HCT116 (cell line): ENCODE results near the gene CAPN5. TPM values are rescaled to one million over a fixed set of nuclear protein-coding genes. Genes with fewer than 3 reads are reported as not detected.

Experiments used
- ATAC-seq: fragments of 200-7000 bp; cut with Tn5 transposase; 2 replicates; pipeline ENCODE4 v1.9.1; 2020; ENCODE audit warnings: mild to moderate bottlenecking, moderate library complexity
- BruUV-seq: library from RNA; stranded (reverse); fragments of 400-500 nt; replicated peaks from 2 replicates; lab custom pipeline; 2021; lab: Mats Ljungman, UMichigan
- CTCF ChIA-PET: fragments of 300-600 bp; sonication (Branson Sonifier 250); formaldehyde crosslinking; loops from one replicate; lab custom pipeline; 2021; ENCODE audit warnings: antibody characterized with exemption; lab: Charles Lee
- POLR2A ChIA-PET: fragments of 300-600, 350-600 bp; sonication (Branson Sonifier 250); formaldehyde crosslinking; loops from one replicate; lab custom pipeline; 2021; ENCODE audit warnings: antibody characterized with exemption; lab: Charles Lee
- RAD21 ChIA-PET, 2 experiments: fragments of 300-600 bp; sonication (Branson Sonifier 250); formaldehyde crosslinking; loops; one replicate each; lab custom pipeline; 2023; ENCODE audit warnings: low total read pairs in 2 of 2; ENCODE audit not compliant: uncharacterized antibody in 2 of 2, unreplicated experiment in 2 of 2, low non-redundant PET in 1 of 2; lab: Charles Lee
- DNase-seq: peaks from one replicate; pipeline ENCODE4 v3.0.0-alpha.2; 2010; ENCODE audit warnings: low read depth, low spot score
- H2AFZ ChIP-seq: fragments of 200-600 bp; shearing (Covaris generic), sonication (generic); 2 replicates; pipeline ENCODE4 v1.6.1; 2017; ENCODE audit warnings: low read depth, mixed run types, mixed read lengths, antibody characterized with exemption, low read length; ENCODE audit not compliant: poor library complexity, severe bottlenecking
- H3K27ac ChIP-seq: 2 replicates; pipeline ENCODE4 v1.5.1; 2012; ENCODE audit warnings: low read depth, low read length
- H3K27me3 ChIP-seq: fragments of 200-600 bp; sonication (generic); 2 replicates; pipeline ENCODE4 v1.6.1; 2016; ENCODE audit warnings: mixed run types, low read length, mixed read lengths; ENCODE audit not compliant: insufficient read depth
- H3K36me3 ChIP-seq, 2 experiments: fragments of 200-500 bp in 1 of 2; fragments of 200-600 bp in 1 of 2; sonication (Bioruptor generic) in 1 of 2; sonication (generic) in 1 of 2; 2 replicates each; pipeline versions ENCODE4 v1.5.1 to v1.6.1; 2014 to 2016; ENCODE audit warnings: low read length in 2 of 2, inconsistent platforms in 1 of 2, mixed read lengths in 1 of 2, mixed run types in 1 of 2; ENCODE audit not compliant: insufficient read depth in 2 of 2, control insufficient read depth in 1 of 2
- H3K4me1 ChIP-seq, 2 experiments: fragments of 200-600 bp in 1 of 2; sonication (generic) in 1 of 2; 2 replicates each; pipeline versions ENCODE4 v1.5.1 to v1.6.1; 2012 to 2017; ENCODE audit warnings: low read length in 2 of 2, inconsistent platforms in 1 of 2, mild to moderate bottlenecking in 1 of 2, mixed read lengths in 1 of 2, mixed run types in 1 of 2, moderate library complexity in 1 of 2; ENCODE audit not compliant: insufficient read depth in 2 of 2, control insufficient read depth in 1 of 2
- H3K4me2 ChIP-seq: fragments of 200-600 bp; sonication (generic); 2 replicates; pipeline ENCODE4 v1.6.1; 2017; ENCODE audit warnings: mixed run types, low read length, mixed read lengths
- H3K4me3 ChIP-seq, 2 experiments: fragments of 200-600 bp in 1 of 2; sonication (generic) in 1 of 2; replicated peaks in 1 of 2; 2 replicates each; pipeline ENCODE4 v1.5.1; 2011 to 2016; ENCODE audit warnings: low read length in 2 of 2, control low read depth in 1 of 2, low read depth in 1 of 2, mild to moderate bottlenecking in 1 of 2, mixed read lengths in 1 of 2, mixed run types in 1 of 2
- H3K79me2 ChIP-seq: fragments of 200-600 bp; sonication (generic); 2 replicates; pipeline ENCODE4 v1.6.1; 2017; ENCODE audit warnings: mild to moderate bottlenecking, mixed run types, low read length, moderate library complexity, mixed read lengths; ENCODE audit not compliant: insufficient read depth
- H3K9ac ChIP-seq: fragments of 200-600 bp; sonication (generic); 2 replicates; pipeline ENCODE4 v1.6.1; 2016; ENCODE audit warnings: low read length, mixed read lengths
- H3K9me2 ChIP-seq: fragments of 200-600 bp; sonication (generic), shearing (Covaris generic); 2 replicates; pipeline ENCODE4 v1.6.1; 2017; ENCODE audit warnings: mixed run types, mild to moderate bottlenecking, moderate library complexity; ENCODE audit not compliant: insufficient read depth
- H3K9me3 ChIP-seq, 2 experiments: fragments of 200-500 bp in 1 of 2; fragments of 200-600 bp in 1 of 2; sonication (Bioruptor generic) in 1 of 2; sonication (generic) in 1 of 2; 2 replicates each; pipeline ENCODE4 v1.6.1; 2014 to 2017; ENCODE audit warnings: low read length in 2 of 2, mixed read lengths in 2 of 2, inconsistent platforms in 1 of 2, low read depth in 1 of 2, mild to moderate bottlenecking in 1 of 2, mixed run types in 1 of 2, moderate library complexity in 1 of 2; ENCODE audit not compliant: control insufficient read depth in 1 of 2, insufficient read depth in 1 of 2
- H4K20me1 ChIP-seq: fragments of 200-600 bp; sonication (generic), shearing (Covaris generic); 2 replicates; pipeline ENCODE4 v1.6.1; 2017; ENCODE audit warnings: mixed run types, mild to moderate bottlenecking, moderate library complexity; ENCODE audit not compliant: insufficient read depth
- CBX3 ChIP-seq: IDR thresholded peaks from 2 replicates; pipeline ENCODE4 v1.6.1; 2012; ENCODE audit warnings: low read depth
- CEBPB ChIP-seq: IDR thresholded peaks from 2 replicates; pipeline ENCODE4 v1.6.1; 2012; ENCODE audit warnings: low read depth
- EZH2phosphoT487 ChIP-seq: fragments of 200-600 bp; IDR thresholded peaks from 2 replicates; pipeline ENCODE4 v1.6.1; 2018; ENCODE audit warnings: antibody characterized with exemption, borderline replicate concordance
- FOSL1 ChIP-seq: IDR thresholded peaks from 2 replicates; pipeline ENCODE4 v1.6.1; 2012; ENCODE audit warnings: low read depth
- POLR2A ChIP-seq: IDR thresholded peaks from 2 replicates; pipeline ENCODE4 v1.7.0; 2011; ENCODE audit warnings: borderline replicate concordance; ENCODE audit not compliant: insufficient read depth, insufficient read length; ENCODE audit errors: extremely low read depth
- SP1 ChIP-seq: IDR thresholded peaks from 2 replicates; pipeline ENCODE4 v1.6.1; 2012; ENCODE audit warnings: low read depth
- TCF7L2 ChIP-seq: IDR thresholded peaks from 2 replicates; pipeline ENCODE4 v1.7.0; 2011; ENCODE audit warnings: borderline replicate concordance, inconsistent platforms; ENCODE audit not compliant: insufficient read depth, insufficient read length; ENCODE audit errors: extremely low read depth
- ZNF274 ChIP-seq: fragments of 200-500 bp; sonication (Bioruptor generic); IDR thresholded peaks from 2 replicates; pipeline ENCODE4 v1.6.1; 2014; ENCODE audit warnings: mild to moderate bottlenecking, low read depth, low read length, inconsistent platforms
- intact Hi-C: fragments of 100-400 bp; cut with micrococcal nuclease; formaldehyde crosslinking; loops from 2 replicates; pipeline ENCODE4 v1.10.0; 2022
- total RNA-seq: library from RNA; stranded (reverse); gene quantifications from one replicate; pipeline ENCODE4 v1.2.1, GENCODE V29; 2021; ENCODE audit not compliant: unreplicated experiment
- TF ChIP-seq, protein P1 (sequence below), 3 experiments: fragments of 200-600 bp in 1 of 3; sonication (generic) in 1 of 3; IDR thresholded peaks in 2 of 3; conservative IDR thresholded peaks in 1 of 3; 2 replicates each; pipeline ENCODE4 v1.5.1; 2012 to 2017; ENCODE audit warnings: low read depth in 2 of 3, low read length in 2 of 3, antibody characterized with exemption in 1 of 3, borderline replicate concordance in 1 of 3, control low read depth in 1 of 3, mild to moderate bottlenecking in 1 of 3, mixed read lengths in 1 of 3, mixed run types in 1 of 3, moderate library complexity in 1 of 3; ENCODE audit not compliant: insufficient read depth in 1 of 3

CAPN5 gene
- total RNA-seq, 1 experiment from 2014 or later: 8.6 TPM

DNA sequence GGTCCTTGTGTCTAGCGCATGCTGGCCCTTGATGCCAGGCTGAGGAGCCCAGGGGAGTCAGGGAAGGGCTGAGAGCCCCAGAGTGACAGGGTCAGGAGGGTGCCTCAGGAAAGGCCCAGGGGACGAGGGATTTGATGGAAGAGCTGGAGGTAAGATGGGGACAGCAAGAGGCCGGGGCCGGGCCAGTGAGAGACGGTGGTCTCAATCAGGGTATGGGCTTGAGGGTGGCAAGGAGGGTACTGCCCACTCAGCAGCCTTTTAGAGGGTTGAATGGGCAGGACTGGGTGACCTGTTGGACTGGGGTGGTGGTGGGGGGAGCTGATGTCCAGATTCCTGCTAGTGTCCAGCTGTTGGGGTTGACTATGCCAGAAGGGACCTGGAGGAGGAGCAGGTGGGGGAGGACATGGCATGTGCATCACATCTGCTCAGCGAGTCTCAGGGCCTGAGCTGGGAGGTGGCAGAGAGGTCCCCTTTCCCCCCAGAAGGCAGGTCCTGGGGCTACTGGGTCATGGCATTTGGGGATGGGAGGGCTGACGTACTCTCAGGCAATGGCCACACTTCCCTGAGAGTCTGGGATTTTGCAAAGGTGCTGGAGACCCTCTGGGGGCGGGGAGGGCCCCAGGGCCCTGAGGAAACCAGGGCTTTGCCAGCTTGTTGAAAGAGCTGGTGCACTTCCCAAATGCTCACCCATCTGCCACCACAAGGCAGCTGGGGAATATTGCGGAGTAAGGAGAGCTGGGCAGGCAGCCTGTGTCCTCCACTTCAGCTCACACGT, 79.7 kb downstream of the CAPN5 start:
- Histone ChIP-seq H2AFZ (no peak overlapping the region), H3K79me2 (no peaks in the 10 kb centered on the region), H3K9me2 (no peaks in the 10 kb centered on the region), H3K9me3 (no peaks in the 10 kb centered on the region), H4K20me1 (no peaks in the 10 kb centered on the region), H3K27me3 (no peaks in the 10 kb centered on the region), H3K4me2 (no peak overlapping the region), H3K4me1 (peaks cover 0 to 5% of the 10 kb centered on the region in 2 experiments; a peak in 1 of 4 replicates), H3K9ac (no peak overlapping the region), H3K36me3 (no peaks in the 10 kb centered on the region), H3K4me3 (no peak overlapping the region), H3K27ac (no peak overlapping the region)
- no peak for TF ChIP-seq FOSL1
- ChIA-PET POLR2A (no interaction called here), RAD21 (no interaction called here), CTCF (interaction anchor here (1.7 kb wide), 1 partner anchor 19 kb away, joined by 5 read pairs; no protein-coding TSS in a partner anchor)
- DNase-seq (no peak), ATAC-seq (0 out of 2 replicates have a peak, but pooled peaks have one; percentile 28)
- intact Hi-C loops: no loop called here
- BruUV-seq: no TSS peak

DNA sequence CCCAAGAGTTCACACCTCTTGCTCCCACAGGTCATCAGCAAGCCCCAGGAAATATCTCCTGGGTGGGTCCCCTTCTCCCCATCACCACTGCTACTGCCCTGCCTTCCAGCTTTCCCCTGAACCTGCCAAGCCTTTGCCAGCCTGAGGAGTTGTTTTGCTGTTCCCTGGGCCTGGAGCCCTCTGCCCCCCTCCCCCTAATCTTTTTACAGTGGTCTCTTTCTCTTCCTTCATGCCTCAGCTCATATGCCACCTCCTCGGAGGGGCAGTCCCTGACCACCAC, 80.2 kb downstream of the CAPN5 start:
- no peaks in the 10 kb centered on the region for H3K36me3 ChIP-seq
- no peak overlapping the region for H2AFZ ChIP-seq
- no peak overlapping the region for H3K9ac ChIP-seq
- ChIA-PET RAD21 (no interaction called here), CTCF (interaction anchor here (1.7 kb wide), 1 partner anchor 20 kb away, joined by 5 read pairs; no protein-coding TSS in a partner anchor), POLR2A (no interaction called here)
- H4K20me1 ChIP-seq: no peaks in the 10 kb centered on the region
- no peaks in the 10 kb centered on the region for H3K79me2 ChIP-seq
- no peaks in the 10 kb centered on the region for H3K9me3 ChIP-seq
- no peaks in the 10 kb centered on the region for H3K27me3 ChIP-seq
- no peak overlapping the region for H3K4me2 ChIP-seq
- H3K27ac ChIP-seq: no peak overlapping the region
- no TSS peak for BruUV-seq
- TF ChIP-seq CBX3 (no peak), SP1 (no peak), TCF7L2 (no peak), ZNF274 (no peak), CEBPB (no peak), FOSL1 (no peak), EZH2phosphoT487 (no peak), POLR2A (no peak)
- TF ChIP-seq, protein P1, sequence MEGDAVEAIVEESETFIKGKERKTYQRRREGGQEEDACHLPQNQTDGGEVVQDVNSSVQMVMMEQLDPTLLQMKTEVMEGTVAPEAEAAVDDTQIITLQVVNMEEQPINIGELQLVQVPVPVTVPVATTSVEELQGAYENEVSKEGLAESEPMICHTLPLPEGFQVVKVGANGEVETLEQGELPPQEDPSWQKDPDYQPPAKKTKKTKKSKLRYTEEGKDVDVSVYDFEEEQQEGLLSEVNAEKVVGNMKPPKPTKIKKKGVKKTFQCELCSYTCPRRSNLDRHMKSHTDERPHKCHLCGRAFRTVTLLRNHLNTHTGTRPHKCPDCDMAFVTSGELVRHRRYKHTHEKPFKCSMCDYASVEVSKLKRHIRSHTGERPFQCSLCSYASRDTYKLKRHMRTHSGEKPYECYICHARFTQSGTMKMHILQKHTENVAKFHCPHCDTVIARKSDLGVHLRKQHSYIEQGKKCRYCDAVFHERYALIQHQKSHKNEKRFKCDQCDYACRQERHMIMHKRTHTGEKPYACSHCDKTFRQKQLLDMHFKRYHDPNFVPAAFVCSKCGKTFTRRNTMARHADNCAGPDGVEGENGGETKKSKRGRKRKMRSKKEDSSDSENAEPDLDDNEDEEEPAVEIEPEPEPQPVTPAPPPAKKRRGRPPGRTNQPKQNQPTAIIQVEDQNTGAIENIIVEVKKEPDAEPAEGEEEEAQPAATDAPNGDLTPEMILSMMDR (IDR thresholded peaks at IDR 0.05 in 2 of 3, conservative IDR thresholded peaks at IDR 0.05 in 1 of 3; ENCODE audit: borderline replicate concordance in 1 of 3, insufficient read depth in 1 of 3, low read depth in 2 of 3, low read length in 2 of 3): no peak
- no peaks in the 10 kb centered on the region for H3K9me2 ChIP-seq
- intact Hi-C loops: no loop called here
- ATAC-seq: no peak
- DNase-seq: no peak
- H3K4me3 ChIP-seq: no peak overlapping the region
- peaks cover 0 to 5% of the 10 kb centered on the region in 2 experiments; a peak in 1 of 4 replicates for H3K4me1 ChIP-seq
